Activated CD8-positive, alpha-beta memory T cell treated with anti-CD3 and anti-CD28 coated beads, Interleukin-2, amount 50 U/mL, for 1 hour (primary cell): ENCODE measurements around the gene OLAH.
"Not testable (repeated sequence)": the region's sequence is repeated elsewhere in the genome, so short reads cannot be mapped to it uniquely, and the experiment has no call there.

Experiments used
- DNase-seq: peaks from one replicate; pipeline ENCODE4 v3.0.0-alpha.2; 2020; ENCODE audit errors: extremely low read depth

The OLAH gene

GRCh38 chr10:15043674-15044073, at the start of gene OLAH:
OLAH (plus strand) TSS chr10:15043943; CDS start chr10:15047289, 3,346 bp downstream.
- no peak for DNase-seq

GRCh38 chr10:14995964-14996565, 47.7 kb upstream of the OLAH start:
- DNase-seq, result no peak

GRCh38 chr10:15013530-15013929, 30.2 kb upstream of the OLAH start:
- not testable (repeated sequence) for DNase-seq

- no peak for DNase-seq
These were observed 28.3 kb upstream of the OLAH start for GRCh38 chr10:15015451-15015850.

- DNase-seq, result not testable (repeated sequence)
These were observed 22.8 kb upstream of the OLAH start for GRCh38 chr10:15020966-15021365.

- not testable (repeated sequence) for DNase-seq
These were observed 20.7 kb upstream of the OLAH start for GRCh38 chr10:15023079-15023478.

GRCh38 chr10:15024017-15025004, 19.4 kb upstream of the OLAH start:
- DNase-seq, result not testable (repeated sequence)

- not testable (repeated sequence) for DNase-seq
These were observed 18.7 kb upstream of the OLAH start for GRCh38 chr10:15025040-15025439.

- no peak for DNase-seq
These were observed 16.0 kb upstream of the OLAH start for GRCh38 chr10:15027741-15028140.

- no peak for DNase-seq
These were observed 8.1 kb upstream of the OLAH start for GRCh38 chr10:15035385-15036301.

- DNase-seq, result no peak
These were observed 6.1 kb upstream of the OLAH start for GRCh38 chr10:15037691-15038090.

GRCh38 chr10:15038416-15038815, 5.3 kb upstream of the OLAH start:
- no peak for DNase-seq

GRCh38 chr10:15045380-15045779, 1.6 kb downstream of the OLAH start:
- no peak for DNase-seq

GRCh38 chr10:15046626-15047025, 2.9 kb downstream of the OLAH start:
- no peak for DNase-seq

- no peak for DNase-seq
These were observed 5.8 kb downstream of the OLAH start for GRCh38 chr10:15049533-15049932.

GRCh38 chr10:15052121-15052520, 8.4 kb downstream of the OLAH start:
- no peak for DNase-seq

GRCh38 chr10:15053061-15053460, 9.3 kb downstream of the OLAH start:
- no peak for DNase-seq

GRCh38 chr10:15058689-15059088, 14.9 kb downstream of the OLAH start:
- DNase-seq, result no peak

- no peak for DNase-seq
These were observed 16.2 kb downstream of the OLAH start for GRCh38 chr10:15059914-15060313.

- DNase-seq, result no peak
These were observed 16.9 kb downstream of the OLAH start for GRCh38 chr10:15060638-15061037.

GRCh38 chr10:15067154-15067553, 23.4 kb downstream of the OLAH start:
- no peak for DNase-seq

GRCh38 chr10:15068802-15069201, 25.1 kb downstream of the OLAH start:
- no peak for DNase-seq
